GM18858 (cell line): Measurements from ENCODE around the gene HDAC4.

ENCODE experiments used
- ATAC-seq: cut with Tn5 transposase; IDR thresholded peaks from one replicate; pipeline ENCODE4 v1.9.1; 2021; ENCODE audit not compliant: unreplicated experiment

The HDAC4 gene

GRCh38 chr2:239024226-239024625 lies 376.6 kb downstream of the HDAC4 start:
- no peak for ATAC-seq

- ATAC-seq: no peak
These were observed 378.2 kb downstream of the HDAC4 start for GRCh38 chr2:239022437-239023260.

- ATAC-seq: no peak
These were observed 379.0 kb downstream of the HDAC4 start for GRCh38 chr2:239021651-239022436.

GRCh38 chr2:239021224-239021623 lies 379.6 kb downstream of the HDAC4 start:
- ATAC-seq: no peak

GRCh38 chr2:239020541-239021041 lies 380.2 kb downstream of the HDAC4 start:
- no peak for ATAC-seq

- no peak for ATAC-seq
These were observed 381.6 kb downstream of the HDAC4 start for GRCh38 chr2:239019183-239019581.

- no peak for ATAC-seq
These were observed 382.3 kb downstream of the HDAC4 start for GRCh38 chr2:239018271-239019182.

- no peak for ATAC-seq
These were observed 383.2 kb downstream of the HDAC4 start for GRCh38 chr2:239017491-239018098.

GRCh38 chr2:239015901-239016675 lies 384.7 kb downstream of the HDAC4 start:
- no peak for ATAC-seq

- ATAC-seq: no peak
These were observed 385.5 kb downstream of the HDAC4 start for GRCh38 chr2:239015218-239015900.

- no peak for ATAC-seq
These were observed 386.2 kb downstream of the HDAC4 start for GRCh38 chr2:239014458-239015217.

- ATAC-seq: no peak
These were observed 387.2 kb downstream of the HDAC4 start for GRCh38 chr2:239013678-239013976.

GRCh38 chr2:239012936-239013677 lies 387.7 kb downstream of the HDAC4 start:
- no peak for ATAC-seq

GRCh38 chr2:239012228-239012627 lies 388.6 kb downstream of the HDAC4 start:
- no peak for ATAC-seq

- ATAC-seq: no peak
These were observed 391.2 kb downstream of the HDAC4 start for GRCh38 chr2:239009589-239009961.

GRCh38 chr2:239008677-239009588 lies 391.9 kb downstream of the HDAC4 start:
- ATAC-seq: no peak

- no peak for ATAC-seq
These were observed 392.8 kb downstream of the HDAC4 start for GRCh38 chr2:239008004-239008403.
